Measurements from ENCODE around the gene ASB18. TPM values are rescaled to one million over a fixed set of nuclear protein-coding genes. Genes with fewer than 3 reads are reported as not detected.

Gene ASB18
- total RNA-seq, 1 donor from 2014 or later = not detected

DNA sequence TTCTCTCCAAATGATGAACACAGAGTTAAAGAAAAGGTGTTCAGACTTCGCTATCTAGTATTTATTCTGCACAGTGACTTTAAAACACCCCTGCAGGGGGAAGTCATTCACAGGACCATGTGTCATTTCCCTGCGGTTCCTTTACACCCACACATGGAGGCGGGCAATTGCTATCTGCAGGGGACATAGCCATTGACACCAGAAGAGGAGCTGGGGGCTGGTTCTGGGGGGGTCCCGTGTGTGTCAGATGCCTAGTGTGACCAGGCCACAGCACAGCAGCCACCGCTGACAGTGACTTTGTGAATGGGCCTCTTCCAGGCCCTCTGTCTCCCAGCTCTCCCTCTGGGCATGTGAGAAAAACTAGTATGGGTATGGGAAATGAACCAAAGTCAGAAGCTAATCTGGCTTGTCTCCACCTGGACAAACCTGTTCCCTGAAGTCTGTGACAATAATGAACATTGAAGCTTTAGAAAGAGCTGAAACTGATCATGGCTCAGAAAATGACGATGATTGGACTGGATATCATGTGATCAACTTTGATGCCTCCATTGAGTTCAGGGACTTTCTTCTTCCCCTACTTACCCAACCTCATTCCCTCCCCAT lies 88.6 kb downstream of the ASB18 start:
- peak; percentile 43 for DNase-seq (ENCODE audit: low spot score)

DNA sequence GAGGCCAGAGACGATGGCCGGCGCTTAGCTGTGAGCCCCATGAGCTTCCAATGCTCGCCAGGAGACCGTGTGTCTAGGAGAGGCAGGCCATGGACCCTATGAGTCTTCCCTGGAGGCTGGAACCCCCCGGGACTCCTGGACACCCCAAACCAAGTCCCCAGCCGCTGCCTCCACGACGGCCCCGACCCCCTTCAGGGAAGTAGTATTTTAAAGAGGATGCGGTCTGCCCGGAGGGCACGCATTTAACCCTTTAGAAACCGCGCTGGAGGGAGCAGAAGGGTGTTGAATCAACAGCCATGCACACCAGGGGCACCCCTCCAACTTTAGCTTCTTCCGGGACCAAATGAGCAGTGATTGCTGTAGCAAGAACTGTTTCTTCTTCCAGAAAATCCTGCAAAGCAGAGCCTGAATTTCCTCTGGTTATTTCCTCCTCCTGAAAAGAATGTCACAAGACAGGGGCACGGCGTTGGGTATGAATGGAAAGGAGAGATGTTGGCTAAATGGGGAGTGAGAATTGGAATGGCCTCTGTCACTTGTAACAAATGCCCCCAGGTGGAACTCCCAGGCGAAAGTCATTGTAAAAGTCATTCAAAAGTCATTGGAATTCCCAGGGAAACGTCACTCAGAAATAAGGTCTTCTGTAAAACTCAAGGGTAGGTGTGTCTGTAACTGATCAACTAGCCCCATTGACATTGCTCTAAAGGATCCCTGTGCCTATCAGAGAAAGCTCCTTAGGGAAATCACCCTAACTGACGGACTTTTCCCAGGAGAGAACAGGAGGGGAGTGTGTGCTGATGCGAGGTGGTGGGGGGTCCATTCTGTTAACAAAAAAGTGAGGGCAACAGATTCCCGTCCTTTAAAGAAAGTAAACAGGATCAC lies 90.2 kb downstream of the ASB18 start:
- peak; percentile 85 for DNase-seq (ENCODE audit: low spot score)

DNA sequence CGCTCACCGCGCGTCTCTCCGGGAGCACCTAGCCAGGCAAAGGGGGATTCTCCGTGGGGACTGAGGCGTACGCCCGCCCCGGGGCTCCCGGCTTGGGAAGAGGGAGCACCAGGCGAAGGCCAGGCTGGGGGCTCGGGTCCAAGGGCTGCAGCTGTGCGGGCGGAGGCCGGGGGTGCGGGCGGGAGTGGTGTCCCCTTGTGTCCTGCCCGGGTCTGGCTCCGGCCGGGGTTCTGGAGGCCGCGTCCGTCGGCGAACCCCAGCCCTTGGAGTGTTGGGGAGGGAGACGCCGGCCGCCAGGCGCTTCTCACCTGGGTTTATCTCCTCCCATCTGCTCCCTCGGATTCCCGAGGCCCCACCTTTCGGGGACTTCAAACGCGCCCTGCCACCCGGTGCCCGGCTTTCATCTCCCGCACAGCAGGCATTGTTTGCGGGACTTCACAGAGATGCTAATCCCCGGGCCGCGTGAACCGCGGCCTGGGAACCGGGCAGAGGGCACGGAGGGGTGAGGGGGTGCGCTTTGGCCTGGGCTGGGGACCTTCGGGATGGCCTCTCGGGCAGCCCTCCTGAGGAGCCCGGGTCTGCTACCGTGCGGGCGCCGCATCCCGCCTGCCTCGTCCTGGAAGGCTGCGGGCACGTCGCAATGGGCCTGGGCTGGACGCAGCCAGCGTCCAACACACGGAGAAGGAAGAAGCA lies 91.0 kb downstream of the ASB18 start:
- peak; percentile 87 for DNase-seq (ENCODE audit: low spot score)

DNA sequence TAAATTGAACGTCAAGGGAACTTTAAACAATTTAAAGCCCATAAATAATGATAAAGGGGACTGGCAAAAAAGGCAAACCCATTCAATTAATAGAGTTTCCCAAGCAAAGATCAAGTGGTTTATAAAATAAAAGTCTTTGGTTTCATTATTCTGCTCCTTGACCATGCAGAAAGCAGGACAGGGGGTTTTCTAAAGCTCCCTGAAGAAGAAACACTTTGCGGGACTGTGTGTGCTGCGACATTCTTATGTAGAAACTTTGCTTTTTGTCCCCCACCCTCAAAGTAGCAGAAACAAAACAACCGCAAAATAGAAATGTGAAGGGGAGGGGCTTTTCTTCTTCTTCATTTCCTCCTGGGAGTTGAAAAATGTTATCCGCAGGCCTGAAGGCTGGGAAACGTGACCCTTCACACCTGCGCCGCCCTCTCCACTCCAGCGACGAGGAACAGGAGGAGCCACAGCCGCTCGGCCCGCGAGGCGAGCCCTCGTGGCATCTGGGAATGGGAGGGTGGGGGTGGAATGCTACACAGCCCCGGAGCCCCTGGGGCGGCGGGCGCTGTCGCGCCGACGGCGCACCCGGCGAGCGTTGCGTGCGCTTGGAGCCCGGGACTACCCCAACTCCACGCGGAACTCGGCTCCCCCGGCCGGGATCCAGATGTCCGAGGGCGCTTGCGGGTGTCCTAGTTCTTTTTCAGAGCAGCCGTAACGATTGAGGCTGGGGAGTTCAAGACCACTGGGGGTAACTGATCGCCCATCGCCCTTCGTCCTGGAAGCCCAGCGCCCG lies 91.8 kb downstream of the ASB18 start:
- peak; percentile 83 for DNase-seq (ENCODE audit: low spot score)

DNA sequence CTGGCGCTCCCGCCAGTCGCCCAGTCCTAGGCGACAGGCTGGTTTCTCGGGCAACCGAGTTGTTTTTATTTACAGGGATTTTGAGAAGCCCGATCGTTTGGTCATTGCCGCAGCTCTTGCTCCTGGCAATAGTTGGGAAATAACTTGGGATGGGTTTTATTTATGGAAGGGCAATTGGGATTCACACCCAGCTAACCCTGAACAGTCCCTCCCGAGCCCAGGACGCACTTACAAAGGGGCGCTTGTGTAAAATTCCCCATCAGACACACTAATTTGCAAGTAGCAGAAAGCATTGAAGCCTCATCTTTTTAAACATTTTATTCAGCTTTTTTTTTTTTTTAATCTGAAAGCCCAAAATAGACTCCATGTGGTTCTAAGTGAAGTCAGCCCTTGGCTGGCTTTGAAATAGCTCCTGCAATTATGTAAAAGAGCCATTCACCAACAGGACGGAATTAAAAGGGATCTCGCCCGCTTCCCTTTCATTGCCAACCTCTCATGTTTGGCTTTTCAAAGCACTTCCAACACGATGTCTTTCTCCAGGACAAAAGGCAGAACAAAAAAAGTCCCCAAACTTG lies 92.4 kb downstream of the ASB18 start:
- DNase-seq (ENCODE audit: low spot score) = no peak

DNA sequence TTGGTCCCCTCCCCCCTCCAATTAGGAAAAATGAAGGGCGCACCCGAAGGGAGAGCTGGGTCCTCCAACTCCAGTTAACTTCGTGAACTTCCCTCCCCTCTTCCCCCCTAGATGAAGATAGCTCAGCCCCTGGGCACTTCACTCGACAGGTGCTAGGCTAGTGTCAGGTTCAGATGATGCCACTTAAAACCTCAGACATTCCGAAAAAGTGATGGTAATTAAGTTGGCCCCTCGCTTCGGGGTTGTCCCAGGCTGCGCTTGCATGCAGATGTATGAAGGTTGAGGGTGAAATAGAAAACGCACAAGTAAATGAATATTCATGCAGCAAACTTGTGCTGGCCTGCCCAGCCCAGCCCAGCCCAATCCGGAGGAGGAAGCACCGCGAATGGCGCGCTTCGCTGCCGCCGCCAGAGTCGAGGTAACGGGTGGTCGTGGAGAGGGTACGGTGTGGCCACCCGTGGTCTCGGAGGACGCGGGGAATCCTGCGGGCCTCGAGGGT lies 93.0 kb downstream of the ASB18 start:
- DNase-seq (ENCODE audit: low spot score) = peak; percentile 81

DNA sequence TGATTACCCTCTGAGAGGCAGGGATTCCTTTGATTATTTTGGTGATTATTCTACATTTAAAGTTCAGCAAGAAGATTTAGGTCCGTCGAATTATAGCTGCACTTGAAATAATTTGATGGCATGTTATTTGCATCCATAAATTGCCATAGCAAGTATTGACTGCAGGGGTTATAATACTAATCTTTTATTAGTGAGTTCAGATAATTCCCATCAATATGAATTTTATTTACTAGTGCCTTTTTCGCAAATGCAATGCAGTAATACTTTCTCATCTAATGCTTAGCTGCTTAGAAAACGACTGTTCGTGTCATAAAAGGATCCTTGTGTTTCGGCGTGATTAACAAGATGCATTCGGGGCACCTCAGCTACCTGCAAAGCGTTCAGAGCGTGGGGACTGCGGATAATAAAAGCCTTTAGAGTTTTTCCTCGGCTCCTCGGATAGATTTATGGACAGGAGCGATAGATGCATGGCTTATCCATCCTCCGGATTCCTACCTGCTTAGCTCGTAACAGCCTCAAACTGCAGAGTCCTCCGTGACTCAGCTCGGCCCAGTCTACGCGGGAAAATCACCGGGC lies 93.5 kb downstream of the ASB18 start:
- DNase-seq (ENCODE audit: low spot score) = no peak

DNA sequence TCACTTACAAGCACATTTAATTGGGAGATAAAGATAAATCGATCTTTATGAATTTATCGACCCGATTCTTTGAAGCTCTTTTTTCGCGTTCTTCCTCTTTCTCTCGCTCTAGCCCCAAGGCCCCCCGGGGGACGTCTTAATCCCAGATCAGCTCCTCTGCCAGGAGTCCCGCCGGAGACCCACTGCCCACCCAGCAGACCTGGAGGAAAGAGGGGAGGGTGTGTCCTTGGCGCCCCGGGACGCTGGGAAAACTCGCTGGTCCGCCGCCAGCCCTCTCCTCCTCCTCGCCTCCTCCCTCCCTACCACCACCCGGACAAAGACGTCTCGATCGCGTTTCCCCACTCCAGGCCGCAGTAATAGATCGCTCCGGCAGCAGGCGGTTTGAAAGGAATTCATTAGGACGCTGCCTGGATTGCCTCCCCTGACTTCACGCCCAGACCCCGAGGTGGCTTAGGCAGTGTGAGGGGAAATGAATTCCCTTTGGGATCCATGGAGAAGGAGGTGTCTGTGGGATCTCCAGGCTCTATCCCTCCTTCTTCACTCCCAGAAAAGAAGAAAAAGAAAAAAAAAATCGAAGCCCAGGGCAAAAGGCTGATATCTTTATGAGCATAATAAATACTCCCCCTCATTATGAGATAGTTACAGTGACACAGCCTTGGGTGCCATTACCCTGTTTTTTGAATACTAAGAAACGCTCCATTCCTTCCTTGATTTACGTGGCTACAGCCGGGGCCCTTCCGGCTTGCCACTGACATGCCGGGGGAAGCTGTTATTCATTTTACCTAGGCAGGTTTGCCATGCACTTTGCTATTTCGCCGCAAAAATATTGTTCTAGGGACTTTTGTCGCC lies 94.2 kb downstream of the ASB18 start:
- DNase-seq (ENCODE audit: low spot score) = peak; percentile 74

DNA sequence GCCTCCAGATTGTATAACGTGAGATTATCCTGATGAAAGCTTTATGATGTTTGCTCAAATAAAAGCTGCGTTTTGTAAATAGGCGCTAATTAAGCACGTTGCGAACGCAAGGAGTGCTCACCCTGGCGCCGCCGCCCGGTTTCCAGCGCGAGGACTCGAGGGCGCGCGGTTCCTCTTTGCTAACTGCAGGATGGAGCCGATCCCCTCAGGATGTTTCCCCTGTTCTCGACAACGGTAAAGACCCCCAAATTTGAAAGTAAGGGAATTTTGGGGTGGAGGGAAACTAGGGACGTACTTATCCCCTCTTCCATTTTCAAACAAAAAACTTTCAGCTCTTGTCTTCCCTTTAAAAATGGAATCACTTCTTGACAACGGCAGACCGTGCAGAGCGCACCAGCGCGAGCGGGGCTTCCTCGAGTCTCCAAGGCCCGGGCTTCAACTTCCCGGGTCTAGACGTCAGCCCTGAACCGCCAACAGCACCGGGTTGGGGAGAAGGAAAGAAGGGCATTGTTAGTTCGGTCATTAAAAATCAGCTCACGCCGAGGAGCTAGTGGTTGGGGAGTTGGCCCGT lies 95.0 kb downstream of the ASB18 start:
- DNase-seq (ENCODE audit: low spot score) = peak; percentile 75

DNA sequence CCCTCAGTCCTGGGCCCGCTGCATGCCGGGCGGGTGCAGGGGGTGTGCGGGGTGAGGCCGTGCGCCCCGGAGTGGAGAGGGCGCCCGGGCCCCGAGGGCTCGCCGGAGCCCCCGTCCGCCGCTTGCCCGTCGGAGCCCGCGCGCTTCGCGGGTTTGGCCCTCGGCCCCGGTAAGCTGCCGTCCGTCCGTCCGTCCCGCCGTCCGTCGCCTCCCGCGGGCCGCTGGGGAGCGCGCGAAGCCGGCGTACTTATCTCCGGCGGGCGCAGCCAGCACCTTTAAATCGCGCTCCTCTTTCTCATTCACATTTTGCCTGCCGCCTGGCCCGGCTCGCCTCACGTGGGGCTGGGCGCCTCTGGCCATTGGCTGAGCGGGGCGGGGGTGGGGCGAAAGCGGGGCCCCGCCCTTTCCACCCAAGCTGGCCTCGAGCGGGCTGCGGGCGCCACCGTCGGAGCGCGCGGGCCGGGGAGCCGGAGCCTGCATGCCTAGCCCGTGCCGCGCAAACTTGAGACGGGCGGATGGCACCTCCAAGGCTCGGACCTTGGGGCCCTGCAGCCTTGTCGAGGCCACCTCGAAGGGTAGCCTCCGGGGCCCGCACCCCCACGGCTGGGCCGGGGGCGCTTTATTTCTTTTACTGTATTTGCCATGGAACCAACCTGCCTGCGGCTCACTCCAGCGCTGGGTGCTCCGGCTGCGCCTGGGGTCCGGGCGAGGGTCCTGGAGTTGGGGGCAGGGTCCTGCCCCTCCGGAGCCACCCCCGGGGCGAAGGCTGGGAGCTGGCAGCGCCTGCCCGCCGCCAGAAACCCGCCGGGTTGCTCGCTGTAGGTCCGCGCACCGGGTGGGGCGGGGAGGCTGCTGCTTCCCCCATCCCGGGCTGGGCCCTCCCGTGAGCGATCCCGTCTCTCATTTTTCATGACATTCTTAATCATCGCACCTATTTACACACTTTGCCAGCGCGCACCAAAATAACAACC lies 95.8 kb downstream of the ASB18 start, which contains the start of gene GBX2:
TSS of gene GBX2 (minus strand) at position 277 of the 971 bp plus-strand sequence. CDS start 415 bp downstream, outside the sequence.
- DNase-seq (ENCODE audit: low spot score) = peak; percentile 83

DNA sequence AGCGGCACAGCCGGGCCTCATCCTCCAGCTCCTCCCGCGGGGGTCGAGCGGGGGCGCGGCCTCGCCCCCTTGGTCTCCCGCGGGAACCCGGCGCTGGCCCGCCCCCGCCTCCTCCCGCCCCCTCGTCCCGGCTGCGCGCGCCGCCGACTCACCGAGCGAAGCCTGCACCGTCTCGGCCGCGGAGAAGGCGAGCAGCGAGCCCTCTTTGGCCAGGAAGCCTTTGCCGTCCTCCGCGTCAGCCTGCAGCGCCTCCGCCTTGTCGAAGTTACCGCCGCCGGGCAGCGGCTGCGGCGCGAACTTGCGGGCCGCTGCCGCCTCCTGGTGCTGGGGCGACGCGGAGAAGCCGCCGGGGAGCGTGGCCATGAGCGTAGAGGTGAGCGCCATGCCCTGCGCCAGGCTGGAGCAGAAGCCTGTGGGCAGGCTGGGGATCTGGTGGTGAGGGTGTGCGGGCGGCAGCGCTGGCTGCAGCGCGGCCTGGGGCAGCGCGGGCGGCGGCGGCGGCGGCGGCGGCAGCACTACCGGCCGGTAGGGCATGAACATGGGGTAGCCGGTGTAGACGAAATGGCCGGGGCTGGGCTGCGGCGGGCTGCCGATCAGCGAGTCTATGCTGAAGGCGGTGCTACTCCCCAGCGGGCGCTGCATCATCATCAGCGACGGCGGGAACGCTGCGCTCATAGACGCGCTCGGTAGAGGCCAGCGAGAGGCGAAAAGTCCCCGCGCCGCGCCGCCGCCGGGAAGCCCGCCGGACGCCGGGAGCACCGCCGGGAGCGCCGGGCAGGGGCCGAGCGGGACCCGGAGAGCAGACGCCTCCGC lies 96.7 kb downstream of the ASB18 start:
- DNase-seq (ENCODE audit: low spot score) = peak; percentile 89

DNA sequence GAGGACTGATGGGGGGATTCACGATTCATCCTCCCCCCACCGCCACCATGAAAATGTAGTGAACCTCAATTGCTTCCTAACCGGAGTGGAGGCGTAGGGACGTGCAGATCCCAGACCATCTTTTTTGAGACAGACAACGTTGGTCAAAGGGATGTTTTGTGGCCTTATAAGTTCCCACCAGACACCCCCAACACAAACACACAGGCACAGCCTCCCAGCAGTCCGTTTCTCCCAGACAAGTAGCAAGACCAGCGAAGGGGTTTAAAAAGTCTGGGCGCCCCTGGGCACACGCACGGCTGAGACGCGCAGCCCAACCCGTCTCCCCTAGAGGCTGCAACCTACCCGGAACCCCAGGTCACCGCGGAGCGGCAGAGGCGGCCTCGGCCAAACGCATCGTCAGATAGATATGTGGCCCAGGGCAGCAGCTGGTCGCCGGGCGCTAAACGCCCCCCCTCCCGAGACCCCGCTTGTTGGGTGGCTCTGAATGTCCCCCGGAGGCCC lies 97.4 kb downstream of the ASB18 start:
- DNase-seq (ENCODE audit: low spot score) = peak; percentile 81

DNA sequence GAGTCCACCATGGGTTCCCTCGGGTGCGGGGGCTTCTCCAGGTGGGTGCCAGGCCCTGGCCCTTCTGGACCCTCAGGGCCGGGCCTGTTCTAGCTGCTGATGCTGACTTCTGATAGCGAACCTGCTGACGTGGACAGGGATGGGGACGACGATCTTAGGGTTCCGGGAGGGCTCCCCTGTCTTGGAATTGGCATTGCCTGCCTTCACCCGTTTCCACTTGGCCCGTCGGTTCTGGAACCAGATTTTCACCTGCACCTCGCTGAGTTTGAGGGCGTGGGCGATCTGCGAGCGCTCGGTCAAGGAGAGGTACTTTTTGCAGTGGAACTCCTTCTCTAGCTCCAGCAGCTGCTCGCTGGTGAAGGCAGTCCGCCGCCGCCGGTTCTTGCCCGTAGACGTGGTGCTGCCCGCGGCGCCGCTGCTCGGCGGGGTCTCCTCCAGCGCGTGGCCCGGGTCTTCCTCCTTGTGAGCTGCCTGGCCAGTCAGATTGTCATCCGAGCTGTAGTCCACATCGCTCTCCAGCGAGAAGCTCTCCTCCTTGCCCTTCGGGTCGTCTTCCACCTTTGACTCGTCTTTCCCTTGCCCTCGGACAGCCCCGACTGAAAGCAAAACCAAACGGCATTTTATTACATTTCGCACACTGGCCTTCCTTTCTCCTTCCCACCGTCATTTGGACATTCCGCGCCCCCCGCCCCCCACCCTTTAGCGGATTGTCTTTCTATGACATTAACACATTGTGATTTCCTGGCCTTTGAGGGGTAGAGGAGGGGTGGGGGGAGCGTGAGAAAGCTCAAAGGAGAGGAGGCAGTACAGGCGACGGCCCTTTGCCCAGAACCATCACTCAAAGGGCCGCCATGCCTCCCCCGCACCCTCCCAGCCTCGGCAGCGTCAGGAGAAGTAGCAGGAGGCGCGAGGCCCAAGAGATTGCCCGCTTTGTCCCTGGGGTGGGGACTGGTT lies 98.1 kb downstream of the ASB18 start:
- DNase-seq (ENCODE audit: low spot score) = peak; percentile 89

DNA sequence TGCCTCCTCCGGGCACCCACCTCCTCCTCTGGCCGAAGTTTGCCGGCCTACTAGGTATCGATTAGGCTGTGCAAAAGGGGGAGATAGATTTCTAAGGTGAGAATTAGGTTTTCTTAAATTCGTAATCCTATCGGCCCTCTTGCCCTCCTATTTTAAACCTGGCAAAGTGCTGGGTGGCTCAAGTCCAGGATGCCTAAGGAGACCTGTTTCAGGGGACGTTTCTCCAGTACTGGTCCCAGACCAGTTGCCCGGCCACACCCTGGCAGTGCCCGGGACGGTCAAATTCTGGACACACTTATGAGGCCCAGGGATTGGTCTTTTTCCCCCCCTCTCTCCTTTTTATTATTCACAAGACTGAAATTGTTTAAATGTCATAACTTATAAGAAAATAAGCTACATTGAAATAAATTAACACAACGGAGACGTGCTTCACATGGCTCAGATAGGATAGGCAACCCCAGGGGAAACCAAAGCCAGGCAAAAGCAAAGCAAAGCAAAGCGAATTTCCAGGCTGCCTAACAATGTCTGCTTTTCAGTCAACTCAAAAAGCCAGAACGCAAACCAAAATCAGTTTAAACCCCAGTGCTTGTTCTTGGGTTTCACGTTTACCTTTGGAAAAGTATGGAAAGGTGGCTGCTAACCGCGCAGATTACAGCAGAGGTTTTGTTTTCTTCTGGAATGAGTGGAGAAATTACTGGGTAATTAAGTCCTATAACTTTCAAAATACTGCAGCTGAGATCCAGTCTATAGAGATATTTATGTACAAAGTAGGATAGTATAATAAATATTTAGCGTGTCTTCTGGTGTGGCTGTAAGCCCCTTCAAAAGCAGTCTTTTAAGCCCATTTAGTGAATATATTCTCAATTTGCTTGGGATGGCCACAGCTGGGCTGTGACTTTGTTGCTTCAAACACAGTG lies 99.0 kb downstream of the ASB18 start:
- peak; percentile 62 for DNase-seq (ENCODE audit: low spot score)
